ENCODE measurements around the gene TBL1XR1.
"Not testable (repeated sequence)": the region's sequence is repeated elsewhere in the genome, so short reads cannot be mapped to it uniquely, and the experiment has no call there.

TBL1XR1 gene

GRCh38 chr3:177026505-177027277 is 170.6 kb downstream of the TBL1XR1 start:
- DNase-seq (ENCODE audit: low read depth, low spot score), result no peak

GRCh38 chr3:177015881-177016280 is 181.4 kb downstream of the TBL1XR1 start:
- no peak for DNase-seq (ENCODE audit: low read depth, low spot score)

- DNase-seq (ENCODE audit: low read depth, low spot score), result no peak
Observed at GRCh38 chr3:177013681-177014280, 183.5 kb downstream of the TBL1XR1 start.

- no peak for DNase-seq (ENCODE audit: low read depth, low spot score)
Observed at GRCh38 chr3:177005718-177006405, 191.4 kb downstream of the TBL1XR1 start.

GRCh38 chr3:177000159-177000558 is 197.1 kb downstream of the TBL1XR1 start:
- DNase-seq (ENCODE audit: low read depth, low spot score), result not testable (repeated sequence)

GRCh38 chr3:176995946-176996345 is 201.3 kb downstream of the TBL1XR1 start:
- DNase-seq (ENCODE audit: low read depth, low spot score), result no peak

- no peak for DNase-seq (ENCODE audit: low read depth, low spot score)
Observed at GRCh38 chr3:176994891-176995781, 202.1 kb downstream of the TBL1XR1 start.

GRCh38 chr3:176994393-176994792 is 202.9 kb downstream of the TBL1XR1 start:
- no peak for DNase-seq (ENCODE audit: low read depth, low spot score)

- no peak for DNase-seq (ENCODE audit: low read depth, low spot score)
Observed at GRCh38 chr3:176992978-176993377, 204.3 kb downstream of the TBL1XR1 start.

GRCh38 chr3:176992565-176992964 is 204.7 kb downstream of the TBL1XR1 start:
- DNase-seq (ENCODE audit: low read depth, low spot score), result no peak

GRCh38 chr3:176988795-176989194 is 208.5 kb downstream of the TBL1XR1 start:
- no peak for DNase-seq (ENCODE audit: low read depth, low spot score)

GRCh38 chr3:176987901-176988650 is 209.2 kb downstream of the TBL1XR1 start:
- no peak for DNase-seq (ENCODE audit: low read depth, low spot score)

- DNase-seq (ENCODE audit: low read depth, low spot score), result no peak
Observed at GRCh38 chr3:176978441-176978840, 218.8 kb downstream of the TBL1XR1 start.

GRCh38 chr3:176977331-176977730 is 220.0 kb downstream of the TBL1XR1 start:
- no peak for DNase-seq (ENCODE audit: low read depth, low spot score)

- DNase-seq (ENCODE audit: low read depth, low spot score), result no peak
Observed at GRCh38 chr3:176976586-176976985, 220.7 kb downstream of the TBL1XR1 start.

GRCh38 chr3:176974279-176974678 is 223.0 kb downstream of the TBL1XR1 start:
- DNase-seq (ENCODE audit: low read depth, low spot score), result no peak

- no peak for DNase-seq (ENCODE audit: low read depth, low spot score)
Observed at GRCh38 chr3:176971613-176972174, 225.6 kb downstream of the TBL1XR1 start.

GRCh38 chr3:176970770-176971169 is 226.5 kb downstream of the TBL1XR1 start:
- no peak for DNase-seq (ENCODE audit: low read depth, low spot score)

- no peak for DNase-seq (ENCODE audit: low read depth, low spot score)
Observed at GRCh38 chr3:176969506-176969905, 227.8 kb downstream of the TBL1XR1 start.

All from smooth muscle cell of the brain vasculature (primary cell).